Keratinocyte (primary cell): ENCODE results near the gene MYF6.

Experiments
- EZH2 ChIP-seq: IDR thresholded peaks from one replicate; pipeline ENCODE4 v1.6.1; 2012; ENCODE audit warnings: inconsistent platforms, mild to moderate bottlenecking, low read length, moderate library complexity
- TF ChIP-seq, protein P1 (sequence below), 3 experiments: IDR thresholded peaks in 1 of 3; conservative IDR thresholded peaks in 1 of 3; optimal IDR thresholded peaks in 1 of 3; 2 replicates in 2 of 3; 3 replicates in 1 of 3; pipeline versions ENCODE3 to v1.5.1; 2011; ENCODE audit warnings: low read length in 3 of 3, mild to moderate bottlenecking in 3 of 3, moderate library complexity in 2 of 3, control low read depth in 1 of 3, inconsistent platforms in 1 of 3; ENCODE audit not compliant: insufficient read depth in 2 of 3; ENCODE audit errors: extremely low read depth in 1 of 3

DNA sequence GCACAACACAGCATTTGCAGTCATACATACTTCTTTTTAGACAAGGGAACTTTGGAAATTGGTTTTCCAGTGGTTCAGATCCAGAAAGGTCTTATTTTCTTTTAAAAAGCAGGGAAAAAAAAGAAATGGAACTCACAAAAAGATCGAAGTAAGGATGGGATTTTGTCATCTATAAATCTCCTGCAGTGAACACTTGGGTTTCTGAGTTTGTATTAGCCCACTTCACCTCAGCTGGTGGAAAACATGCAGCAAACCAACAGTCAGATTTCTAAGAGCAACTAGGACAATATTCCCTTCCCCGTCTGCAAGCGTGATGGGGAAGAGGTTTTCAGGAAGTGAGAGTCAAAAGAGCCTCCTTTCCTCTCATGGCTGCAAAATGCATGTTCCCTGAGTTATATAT, 13.9 kb downstream of the MYF6 start:
- TF ChIP-seq, protein P1, sequence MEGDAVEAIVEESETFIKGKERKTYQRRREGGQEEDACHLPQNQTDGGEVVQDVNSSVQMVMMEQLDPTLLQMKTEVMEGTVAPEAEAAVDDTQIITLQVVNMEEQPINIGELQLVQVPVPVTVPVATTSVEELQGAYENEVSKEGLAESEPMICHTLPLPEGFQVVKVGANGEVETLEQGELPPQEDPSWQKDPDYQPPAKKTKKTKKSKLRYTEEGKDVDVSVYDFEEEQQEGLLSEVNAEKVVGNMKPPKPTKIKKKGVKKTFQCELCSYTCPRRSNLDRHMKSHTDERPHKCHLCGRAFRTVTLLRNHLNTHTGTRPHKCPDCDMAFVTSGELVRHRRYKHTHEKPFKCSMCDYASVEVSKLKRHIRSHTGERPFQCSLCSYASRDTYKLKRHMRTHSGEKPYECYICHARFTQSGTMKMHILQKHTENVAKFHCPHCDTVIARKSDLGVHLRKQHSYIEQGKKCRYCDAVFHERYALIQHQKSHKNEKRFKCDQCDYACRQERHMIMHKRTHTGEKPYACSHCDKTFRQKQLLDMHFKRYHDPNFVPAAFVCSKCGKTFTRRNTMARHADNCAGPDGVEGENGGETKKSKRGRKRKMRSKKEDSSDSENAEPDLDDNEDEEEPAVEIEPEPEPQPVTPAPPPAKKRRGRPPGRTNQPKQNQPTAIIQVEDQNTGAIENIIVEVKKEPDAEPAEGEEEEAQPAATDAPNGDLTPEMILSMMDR (optimal IDR thresholded peaks at IDR 0.05 in 1 of 3, IDR thresholded peaks at IDR 0.05 in 1 of 3, conservative IDR thresholded peaks at IDR 0.05 in 1 of 3; ENCODE audit: extremely low read depth in 1 of 3, insufficient read depth in 2 of 3, low read length in 3 of 3) = no peak
- no peak for TF ChIP-seq EZH2
